Lower leg skin (tissue), 4 donors: ENCODE measurements around the gene ADCY2. TPM values are rescaled to one million over a fixed set of nuclear protein-coding genes. Genes with fewer than 3 reads are reported as not detected.

ENCODE experiments used
- DNase-seq, 2 donors: peaks; one replicate each; pipeline ENCODE4 v3.0.0-alpha.2; 2019; ENCODE audit warnings: low spot score in 2 of 2
- H3K4me3 ChIP-seq: fragments of 200-600 bp; sonication (generic); 2 replicates; pipeline ENCODE4 v1.5.1; 2017; ENCODE audit warnings: mild to moderate bottlenecking, low read depth; ENCODE audit not compliant: poor library complexity, severe bottlenecking
- CTCF ChIP-seq, 3 donors: fragments of 450-650 bp; IDR thresholded peaks; one replicate each; pipeline ENCODE4 v1.5.1; 2016; ENCODE audit warnings: antibody characterized with exemption in 3 of 3, mild to moderate bottlenecking in 3 of 3, moderate library complexity in 2 of 3
- POLR2A ChIP-seq, 2 donors: fragments of 450-650 bp; IDR thresholded peaks; one replicate each; pipeline ENCODE4 v1.6.1; 2016 to 2017; ENCODE audit warnings: antibody characterized with exemption in 2 of 2, mild to moderate bottlenecking in 1 of 2, moderate library complexity in 1 of 2
- WGBS, 2 donors: methylation state at CpG; one replicate each; pipeline ENCODE4 v1.1.5; 2018; 5-methylcytosine and 5-hydroxymethylcytosine counted together
- intact Hi-C: fragments of 100-400 bp; cut with DNase I; formaldehyde crosslinking; loops from one replicate; pipeline ENCODE4 v1.15.0; 2023; ENCODE audit warnings: low total_unique reads
- total RNA-seq, 4 donors: library from RNA; depleted of rRNA; stranded (reverse); fragments of >200 nt; gene quantifications; one replicate each; pipeline ENCODE4 v1.1.0, GENCODE V29; 2016

Gene ADCY2
- total RNA-seq, 4 donors from 2014 or later: 7.3 to 11.5 (median 8.2) TPM

GRCh38 chr5:7857926-7858632, 462.1 kb downstream of the ADCY2 start:
- 72 to 76% methylated on average over 9 of the region's 9 CpGs for WGBS, 2 donors

GRCh38 chr5:7866196-7866595, 470.3 kb downstream of the ADCY2 start:
- 95 to 96% methylated on average over 2 of the region's 2 CpGs for WGBS, 2 donors
- H3K4me3 ChIP-seq: no peak overlapping the region
- no peak for DNase-seq
- intact Hi-C loops: no loop called here
- TF ChIP-seq POLR2A (IDR thresholded peaks at IDR 0.05): no peak
- no peak for TF ChIP-seq CTCF (IDR thresholded peaks at IDR 0.05)

More at GRCh38 chr5:7857926-7858632, 462.1 kb downstream of the ADCY2 start:
- no peak for DNase-seq
- no peak for TF ChIP-seq POLR2A (IDR thresholded peaks at IDR 0.05)
- no peak for TF ChIP-seq CTCF (IDR thresholded peaks at IDR 0.05)
- intact Hi-C loops: no loop called here
- H3K4me3 ChIP-seq: no peak overlapping the region

GRCh38 chr5:7867260-7867659, 471.3 kb downstream of the ADCY2 start:
- TF ChIP-seq CTCF (IDR thresholded peaks at IDR 0.05) (no peak), POLR2A (IDR thresholded peaks at IDR 0.05) (no peak)
- no peak overlapping the region for H3K4me3 ChIP-seq
- DNase-seq: no peak
- 65% methylated on average over 3 of the region's 3 CpGs for WGBS, 2 donors
- intact Hi-C loops: no loop called here

- intact Hi-C loops: no loop called here
- no peak for TF ChIP-seq POLR2A (IDR thresholded peaks at IDR 0.05)
- WGBS, 2 donors: 0 to 1% methylated on average over 8 of the region's 8 CpGs
- peak overlapping the region; percentile 99 for H3K4me3 ChIP-seq
- no peak for DNase-seq
Measured at GRCh38 chr5:7868427-7868772, 472.5 kb downstream of the ADCY2 start.

GRCh38 chr5:7868773-7869473, 473.0 kb downstream of the ADCY2 start, which contains the start of the genes FASTKD3 and MTRR:
Gene FASTKD3, minus strand, starts transcription at chr5:7869031. Its CDS starts 948 bp downstream, at chr5:7868083.
Gene MTRR, plus strand, starts transcription at chr5:7869148. Its CDS starts 1,647 bp downstream, at chr5:7870795.
- no peak for TF ChIP-seq POLR2A (IDR thresholded peaks at IDR 0.05)
- TF ChIP-seq CTCF (IDR thresholded peaks at IDR 0.05): no peak
- peak within 1 kb of the TSS; percentile 99 for H3K4me3 ChIP-seq
- WGBS, 2 donors: 0% methylated on average over 40 to 76 of the region's 83 CpGs
- intact Hi-C loops: no loop called here
- DNase-seq: peak; percentile 91 to 99

- TF ChIP-seq POLR2A (IDR thresholded peaks at IDR 0.05) (no peak), CTCF (IDR thresholded peaks at IDR 0.05) (no peak)
- H3K4me3 ChIP-seq: peak overlapping the region; percentile 99
- DNase-seq: no peak
- WGBS, 2 donors: 2 to 3% methylated on average over 34 to 39 of the region's 41 CpGs
- intact Hi-C loops: no loop called here
Measured at GRCh38 chr5:7869474-7870136, 473.7 kb downstream of the ADCY2 start.
